IMR-90 (cell line): ENCODE measurements around the gene CDC42EP2.

Experiments used
- CEBPB ChIP-seq: IDR thresholded peaks from 2 replicates; pipeline ENCODE4 v1.6.1; 2012; ENCODE audit warnings: low read depth, low read length, improper control_type of control experiment
- POLR2A ChIP-seq: IDR thresholded peaks from 2 replicates; pipeline ENCODE4 v1.6.1; 2012; ENCODE audit warnings: mild to moderate bottlenecking, low read depth, low read length
- USF2 ChIP-seq: fragments of 150-350 bp; IDR thresholded peaks from 2 replicates; pipeline ENCODE4 v1.6.1; 2017; ENCODE audit warnings: mild to moderate bottlenecking, antibody characterized with exemption, low read length, low read depth
- TF ChIP-seq, protein P1 (sequence below): conservative IDR thresholded peaks from 2 replicates; pipeline ENCODE4 v1.5.1; 2012; ENCODE audit warnings: mild to moderate bottlenecking, low read depth, low read length, improper control_type of control experiment

DNA sequence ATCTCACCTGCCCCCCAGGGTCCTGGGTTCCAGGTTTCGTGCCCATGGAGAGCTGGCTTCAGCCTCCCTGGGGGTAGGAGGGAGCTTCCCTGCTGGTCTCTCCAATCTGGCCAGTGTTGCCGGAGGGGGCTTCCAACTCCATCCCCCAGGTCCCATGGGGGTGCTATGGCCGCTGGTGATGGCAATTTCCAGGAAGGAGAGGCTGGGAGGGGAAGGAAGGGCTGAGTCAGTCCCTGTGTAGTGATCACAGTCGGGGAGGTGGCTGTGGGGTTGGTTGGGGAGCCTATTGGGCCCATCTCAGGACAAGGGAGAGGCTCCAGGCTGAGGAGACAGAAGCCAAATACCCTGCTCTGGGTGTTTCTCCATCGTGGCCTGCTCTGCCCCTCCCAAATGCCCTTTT, 5.7 kb upstream of the CDC42EP2 start:
- TF ChIP-seq, protein P1, sequence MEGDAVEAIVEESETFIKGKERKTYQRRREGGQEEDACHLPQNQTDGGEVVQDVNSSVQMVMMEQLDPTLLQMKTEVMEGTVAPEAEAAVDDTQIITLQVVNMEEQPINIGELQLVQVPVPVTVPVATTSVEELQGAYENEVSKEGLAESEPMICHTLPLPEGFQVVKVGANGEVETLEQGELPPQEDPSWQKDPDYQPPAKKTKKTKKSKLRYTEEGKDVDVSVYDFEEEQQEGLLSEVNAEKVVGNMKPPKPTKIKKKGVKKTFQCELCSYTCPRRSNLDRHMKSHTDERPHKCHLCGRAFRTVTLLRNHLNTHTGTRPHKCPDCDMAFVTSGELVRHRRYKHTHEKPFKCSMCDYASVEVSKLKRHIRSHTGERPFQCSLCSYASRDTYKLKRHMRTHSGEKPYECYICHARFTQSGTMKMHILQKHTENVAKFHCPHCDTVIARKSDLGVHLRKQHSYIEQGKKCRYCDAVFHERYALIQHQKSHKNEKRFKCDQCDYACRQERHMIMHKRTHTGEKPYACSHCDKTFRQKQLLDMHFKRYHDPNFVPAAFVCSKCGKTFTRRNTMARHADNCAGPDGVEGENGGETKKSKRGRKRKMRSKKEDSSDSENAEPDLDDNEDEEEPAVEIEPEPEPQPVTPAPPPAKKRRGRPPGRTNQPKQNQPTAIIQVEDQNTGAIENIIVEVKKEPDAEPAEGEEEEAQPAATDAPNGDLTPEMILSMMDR: no peak
- no peak for TF ChIP-seq POLR2A
- no peak for TF ChIP-seq CEBPB
- no peak for TF ChIP-seq USF2
